ENCODE data around the gene PTPRN2. TPM values are rescaled to one million over a fixed set of nuclear protein-coding genes. Genes with fewer than 3 reads are reported as not detected.

PTPRN2 gene
- polyA plus RNA-seq, 1 of the 3 experiments (the other 2 are of a cell fraction) = 4.0 TPM

DNA sequence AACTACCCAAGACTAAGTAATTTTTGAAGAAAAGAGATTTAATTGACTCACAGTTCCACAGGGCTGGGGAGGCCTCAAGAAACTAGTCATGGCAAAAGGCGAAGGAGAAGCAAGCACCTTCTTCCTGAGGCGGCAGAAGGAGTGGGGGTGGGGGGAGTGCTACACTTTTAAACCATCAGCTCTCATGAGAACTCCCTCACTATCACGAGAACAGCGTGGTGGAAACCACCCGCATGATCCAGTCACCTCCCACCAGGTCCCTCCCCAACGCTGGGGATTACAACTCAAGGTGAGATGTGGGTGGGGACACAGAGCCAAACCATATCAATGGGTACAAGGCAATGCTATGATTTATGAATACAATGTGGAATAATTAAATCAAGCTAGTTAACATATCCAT, 241.9 kb downstream of the PTPRN2 start (continued):
- TF ChIP-seq SIN3A (IDR thresholded peaks at IDR 0.05; ENCODE audit: borderline replicate concordance, low read depth, low read length) (no peak), JUND (IDR thresholded peaks at IDR 0.05) (no peak), FOXJ3 (CRISPR knock-in tag; IDR thresholded peaks at IDR 0.05) (no peak), NRF1 (IDR thresholded peaks at IDR 0.05; ENCODE audit: low read depth, low read length) (no peak)

- DNase-seq = no peak
- Histone ChIP-seq H4K20me1 (ENCODE audit: insufficient read depth) (no peaks in the 10 kb centered on the region), H3F3A (replicated peaks; ENCODE audit: insufficient read depth) (no peaks in the 10 kb centered on the region), H3K9me3 (no peaks in the 10 kb centered on the region), H3K9ac (no peak overlapping the region), H3K27ac (ENCODE audit: low read depth in 2 of 2, low read length in 1 of 2) (no peak overlapping the region), H3K4me1 (ENCODE audit: control insufficient read depth in 1 of 2, insufficient read depth in 2 of 2, low read depth in 1 of 2, low read length in 1 of 2) (no peaks in the 10 kb centered on the region), H3K4me2 (no peak overlapping the region), H2AFZ (ENCODE audit: low read depth) (no peak overlapping the region), H3K36me3 (replicated peaks in 1 of 2; ENCODE audit: control insufficient read depth in 1 of 2, insufficient read depth in 2 of 2, low read length in 1 of 2) (no peaks in the 10 kb centered on the region), H3K9me2 (no peaks in the 10 kb centered on the region), H3K27me3 (ENCODE audit: insufficient read depth) (no peaks in the 10 kb centered on the region), H3K4me3 (ENCODE audit: low read depth in 2 of 2, low read length in 1 of 2) (no peak overlapping the region), H3K79me2 (ENCODE audit: insufficient read depth) (no peaks in the 10 kb centered on the region)
- 47% methylated on average over 11 of the region's 11 CpGs for WGBS (ENCODE audit: low lambda C conversion rate)
- ChIA-PET CTCF (interaction anchor here (0.7 to 1.3 kb wide), 3 partner anchors 10 to 269 kb away, joined by 3 to 7 read pairs (median 3); no protein-coding TSS in a partner anchor), POLR2A (no interaction called here)
- TF ChIP-seq, protein P1, sequence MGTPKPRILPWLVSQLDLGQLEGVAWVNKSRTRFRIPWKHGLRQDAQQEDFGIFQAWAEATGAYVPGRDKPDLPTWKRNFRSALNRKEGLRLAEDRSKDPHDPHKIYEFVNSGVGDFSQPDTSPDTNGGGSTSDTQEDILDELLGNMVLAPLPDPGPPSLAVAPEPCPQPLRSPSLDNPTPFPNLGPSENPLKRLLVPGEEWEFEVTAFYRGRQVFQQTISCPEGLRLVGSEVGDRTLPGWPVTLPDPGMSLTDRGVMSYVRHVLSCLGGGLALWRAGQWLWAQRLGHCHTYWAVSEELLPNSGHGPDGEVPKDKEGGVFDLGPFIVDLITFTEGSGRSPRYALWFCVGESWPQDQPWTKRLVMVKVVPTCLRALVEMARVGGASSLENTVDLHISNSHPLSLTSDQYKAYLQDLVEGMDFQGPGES (IDR thresholded peaks at IDR 0.05; ENCODE audit: low read depth, low read length) = no peak
Observed at GRCh38 chr7:158344706-158345300, 242.8 kb downstream of the PTPRN2 start.

GRCh38 chr7:158343936-158344455, 243.6 kb downstream of the PTPRN2 start:
- Histone ChIP-seq H4K20me1 (ENCODE audit: insufficient read depth) (no peaks in the 10 kb centered on the region), H3K9ac (no peak overlapping the region), H3K9me3 (no peaks in the 10 kb centered on the region), H2AFZ (ENCODE audit: low read depth) (no peak overlapping the region), H3K4me3 (ENCODE audit: low read depth in 2 of 2, low read length in 1 of 2) (no peak overlapping the region), H3K27me3 (ENCODE audit: insufficient read depth) (no peaks in the 10 kb centered on the region), H3K9me2 (no peaks in the 10 kb centered on the region), H3K36me3 (replicated peaks in 1 of 2; ENCODE audit: control insufficient read depth in 1 of 2, insufficient read depth in 2 of 2, low read length in 1 of 2) (no peaks in the 10 kb centered on the region), H3K27ac (ENCODE audit: low read depth in 2 of 2, low read length in 1 of 2) (no peak overlapping the region), H3K79me2 (ENCODE audit: insufficient read depth) (no peaks in the 10 kb centered on the region), H3F3A (replicated peaks; ENCODE audit: insufficient read depth) (no peaks in the 10 kb centered on the region), H3K4me2 (no peak overlapping the region), H3K4me1 (ENCODE audit: control insufficient read depth in 1 of 2, insufficient read depth in 2 of 2, low read depth in 1 of 2, low read length in 1 of 2) (no peaks in the 10 kb centered on the region)
- ChIA-PET POLR2A (no interaction called here), CTCF (interaction anchor here (1.2 to 1.3 kb wide), 2 partner anchors 10 to 18 kb away, joined by 3 to 7 read pairs; no protein-coding TSS in a partner anchor)
- no peak for DNase-seq
- TF ChIP-seq RCOR1 (IDR thresholded peaks at IDR 0.05; ENCODE audit: low read length) = no peak
- no peak for TF ChIP-seq MEF2A (IDR thresholded peaks at IDR 0.05; ENCODE audit: borderline replicate concordance, low read depth)
- TF ChIP-seq, protein P2, sequence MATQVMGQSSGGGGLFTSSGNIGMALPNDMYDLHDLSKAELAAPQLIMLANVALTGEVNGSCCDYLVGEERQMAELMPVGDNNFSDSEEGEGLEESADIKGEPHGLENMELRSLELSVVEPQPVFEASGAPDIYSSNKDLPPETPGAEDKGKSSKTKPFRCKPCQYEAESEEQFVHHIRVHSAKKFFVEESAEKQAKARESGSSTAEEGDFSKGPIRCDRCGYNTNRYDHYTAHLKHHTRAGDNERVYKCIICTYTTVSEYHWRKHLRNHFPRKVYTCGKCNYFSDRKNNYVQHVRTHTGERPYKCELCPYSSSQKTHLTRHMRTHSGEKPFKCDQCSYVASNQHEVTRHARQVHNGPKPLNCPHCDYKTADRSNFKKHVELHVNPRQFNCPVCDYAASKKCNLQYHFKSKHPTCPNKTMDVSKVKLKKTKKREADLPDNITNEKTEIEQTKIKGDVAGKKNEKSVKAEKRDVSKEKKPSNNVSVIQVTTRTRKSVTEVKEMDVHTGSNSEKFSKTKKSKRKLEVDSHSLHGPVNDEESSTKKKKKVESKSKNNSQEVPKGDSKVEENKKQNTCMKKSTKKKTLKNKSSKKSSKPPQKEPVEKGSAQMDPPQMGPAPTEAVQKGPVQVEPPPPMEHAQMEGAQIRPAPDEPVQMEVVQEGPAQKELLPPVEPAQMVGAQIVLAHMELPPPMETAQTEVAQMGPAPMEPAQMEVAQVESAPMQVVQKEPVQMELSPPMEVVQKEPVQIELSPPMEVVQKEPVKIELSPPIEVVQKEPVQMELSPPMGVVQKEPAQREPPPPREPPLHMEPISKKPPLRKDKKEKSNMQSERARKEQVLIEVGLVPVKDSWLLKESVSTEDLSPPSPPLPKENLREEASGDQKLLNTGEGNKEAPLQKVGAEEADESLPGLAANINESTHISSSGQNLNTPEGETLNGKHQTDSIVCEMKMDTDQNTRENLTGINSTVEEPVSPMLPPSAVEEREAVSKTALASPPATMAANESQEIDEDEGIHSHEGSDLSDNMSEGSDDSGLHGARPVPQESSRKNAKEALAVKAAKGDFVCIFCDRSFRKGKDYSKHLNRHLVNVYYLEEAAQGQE (IDR thresholded peaks at IDR 0.05; ENCODE audit: low read depth, low read length) = no peak
- TF ChIP-seq RFX5 (IDR thresholded peaks at IDR 0.05; ENCODE audit: low read length) = no peak
- TF ChIP-seq, protein P3, sequence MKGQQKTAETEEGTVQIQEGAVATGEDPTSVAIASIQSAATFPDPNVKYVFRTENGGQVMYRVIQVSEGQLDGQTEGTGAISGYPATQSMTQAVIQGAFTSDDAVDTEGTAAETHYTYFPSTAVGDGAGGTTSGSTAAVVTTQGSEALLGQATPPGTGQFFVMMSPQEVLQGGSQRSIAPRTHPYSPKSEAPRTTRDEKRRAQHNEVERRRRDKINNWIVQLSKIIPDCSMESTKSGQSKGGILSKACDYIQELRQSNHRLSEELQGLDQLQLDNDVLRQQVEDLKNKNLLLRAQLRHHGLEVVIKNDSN (IDR thresholded peaks at IDR 0.05; ENCODE audit: borderline replicate concordance, low read depth) = no peak
- TF ChIP-seq FOXJ3 (CRISPR knock-in tag; IDR thresholded peaks at IDR 0.05) = no peak
- TF ChIP-seq EP300 (IDR thresholded peaks at IDR 0.05; ENCODE audit: borderline replicate concordance in 1 of 2, low read depth in 1 of 2, low read length in 1 of 2) = no peak
- no peak for TF ChIP-seq POLR2AphosphoS5 (IDR thresholded peaks at IDR 0.05; ENCODE audit: low read depth, low read length)
- WGBS (ENCODE audit: low lambda C conversion rate) = 45% methylated on average over 10 of the region's 10 CpGs
